HCT116 (cell line): ENCODE results near the gene PRMT5. TPM values are rescaled to one million over a fixed set of nuclear protein-coding genes. Genes with fewer than 3 reads are reported as not detected.

Source experiments
- ATAC-seq: fragments of 200-7000 bp; cut with Tn5 transposase; 2 replicates; pipeline ENCODE4 v1.9.1; 2020; ENCODE audit warnings: mild to moderate bottlenecking, moderate library complexity
- BruUV-seq: library from RNA; stranded (reverse); fragments of 400-500 nt; replicated peaks from 2 replicates; lab custom pipeline; 2021; lab: Mats Ljungman, UMichigan
- CTCF ChIA-PET: fragments of 300-600 bp; sonication (Branson Sonifier 250); formaldehyde crosslinking; loops from one replicate; lab custom pipeline; 2021; ENCODE audit warnings: antibody characterized with exemption; lab: Charles Lee
- POLR2A ChIA-PET: fragments of 300-600, 350-600 bp; sonication (Branson Sonifier 250); formaldehyde crosslinking; loops from one replicate; lab custom pipeline; 2021; ENCODE audit warnings: antibody characterized with exemption; lab: Charles Lee
- RAD21 ChIA-PET, 2 experiments: fragments of 300-600 bp; sonication (Branson Sonifier 250); formaldehyde crosslinking; loops; one replicate each; lab custom pipeline; 2023; ENCODE audit warnings: low total read pairs in 2 of 2; ENCODE audit not compliant: uncharacterized antibody in 2 of 2, unreplicated experiment in 2 of 2, low non-redundant PET in 1 of 2; lab: Charles Lee
- DNase-seq: peaks from one replicate; pipeline ENCODE4 v3.0.0-alpha.2; 2010; ENCODE audit warnings: low read depth, low spot score
- H2AFZ ChIP-seq: fragments of 200-600 bp; shearing (Covaris generic), sonication (generic); 2 replicates; pipeline ENCODE4 v1.6.1; 2017; ENCODE audit warnings: low read depth, mixed run types, mixed read lengths, antibody characterized with exemption, low read length; ENCODE audit not compliant: poor library complexity, severe bottlenecking
- H3K27ac ChIP-seq: 2 replicates; pipeline ENCODE4 v1.5.1; 2012; ENCODE audit warnings: low read depth, low read length
- H3K27me3 ChIP-seq: fragments of 200-600 bp; sonication (generic); 2 replicates; pipeline ENCODE4 v1.6.1; 2016; ENCODE audit warnings: mixed run types, low read length, mixed read lengths; ENCODE audit not compliant: insufficient read depth
- H3K36me3 ChIP-seq, 2 experiments: fragments of 200-500 bp in 1 of 2; fragments of 200-600 bp in 1 of 2; sonication (Bioruptor generic) in 1 of 2; sonication (generic) in 1 of 2; 2 replicates each; pipeline versions ENCODE4 v1.5.1 to v1.6.1; 2014 to 2016; ENCODE audit warnings: low read length in 2 of 2, inconsistent platforms in 1 of 2, mixed read lengths in 1 of 2, mixed run types in 1 of 2; ENCODE audit not compliant: insufficient read depth in 2 of 2, control insufficient read depth in 1 of 2
- H3K4me1 ChIP-seq, 2 experiments: fragments of 200-600 bp in 1 of 2; sonication (generic) in 1 of 2; 2 replicates each; pipeline versions ENCODE4 v1.5.1 to v1.6.1; 2012 to 2017; ENCODE audit warnings: low read length in 2 of 2, inconsistent platforms in 1 of 2, mild to moderate bottlenecking in 1 of 2, mixed read lengths in 1 of 2, mixed run types in 1 of 2, moderate library complexity in 1 of 2; ENCODE audit not compliant: insufficient read depth in 2 of 2, control insufficient read depth in 1 of 2
- H3K4me2 ChIP-seq: fragments of 200-600 bp; sonication (generic); 2 replicates; pipeline ENCODE4 v1.6.1; 2017; ENCODE audit warnings: mixed run types, low read length, mixed read lengths
- H3K4me3 ChIP-seq, 2 experiments: fragments of 200-600 bp in 1 of 2; sonication (generic) in 1 of 2; replicated peaks in 1 of 2; 2 replicates each; pipeline ENCODE4 v1.5.1; 2011 to 2016; ENCODE audit warnings: low read length in 2 of 2, control low read depth in 1 of 2, low read depth in 1 of 2, mild to moderate bottlenecking in 1 of 2, mixed read lengths in 1 of 2, mixed run types in 1 of 2
- H3K79me2 ChIP-seq: fragments of 200-600 bp; sonication (generic); 2 replicates; pipeline ENCODE4 v1.6.1; 2017; ENCODE audit warnings: mild to moderate bottlenecking, mixed run types, low read length, moderate library complexity, mixed read lengths; ENCODE audit not compliant: insufficient read depth
- H3K9ac ChIP-seq: fragments of 200-600 bp; sonication (generic); 2 replicates; pipeline ENCODE4 v1.6.1; 2016; ENCODE audit warnings: low read length, mixed read lengths
- H3K9me2 ChIP-seq: fragments of 200-600 bp; sonication (generic), shearing (Covaris generic); 2 replicates; pipeline ENCODE4 v1.6.1; 2017; ENCODE audit warnings: mixed run types, mild to moderate bottlenecking, moderate library complexity; ENCODE audit not compliant: insufficient read depth
- H3K9me3 ChIP-seq, 2 experiments: fragments of 200-500 bp in 1 of 2; fragments of 200-600 bp in 1 of 2; sonication (Bioruptor generic) in 1 of 2; sonication (generic) in 1 of 2; 2 replicates each; pipeline ENCODE4 v1.6.1; 2014 to 2017; ENCODE audit warnings: low read length in 2 of 2, mixed read lengths in 2 of 2, inconsistent platforms in 1 of 2, low read depth in 1 of 2, mild to moderate bottlenecking in 1 of 2, mixed run types in 1 of 2, moderate library complexity in 1 of 2; ENCODE audit not compliant: control insufficient read depth in 1 of 2, insufficient read depth in 1 of 2
- H4K20me1 ChIP-seq: fragments of 200-600 bp; sonication (generic), shearing (Covaris generic); 2 replicates; pipeline ENCODE4 v1.6.1; 2017; ENCODE audit warnings: mixed run types, mild to moderate bottlenecking, moderate library complexity; ENCODE audit not compliant: insufficient read depth
- CBX3 ChIP-seq: IDR thresholded peaks from 2 replicates; pipeline ENCODE4 v1.6.1; 2012; ENCODE audit warnings: low read depth
- EGR1 ChIP-seq: IDR thresholded peaks from 2 replicates; pipeline ENCODE4 v1.6.1; 2012; ENCODE audit warnings: low read depth
- ELF1 ChIP-seq: IDR thresholded peaks from 2 replicates; pipeline ENCODE4 v1.6.1; 2012; ENCODE audit warnings: low read depth, borderline replicate concordance
- EZH2 ChIP-seq: fragments of 200-600 bp; sonication (generic); IDR thresholded peaks from 2 replicates; pipeline ENCODE4 v1.6.1; 2017; ENCODE audit warnings: antibody characterized with exemption, mixed run types
- EZH2phosphoT487 ChIP-seq: fragments of 200-600 bp; IDR thresholded peaks from 2 replicates; pipeline ENCODE4 v1.6.1; 2018; ENCODE audit warnings: antibody characterized with exemption, borderline replicate concordance
- POLR2A ChIP-seq: IDR thresholded peaks from 2 replicates; pipeline ENCODE4 v1.7.0; 2011; ENCODE audit warnings: borderline replicate concordance; ENCODE audit not compliant: insufficient read depth, insufficient read length; ENCODE audit errors: extremely low read depth
- POLR2AphosphoS5 ChIP-seq: IDR thresholded peaks from 2 replicates; pipeline ENCODE4 v1.6.1; 2011; ENCODE audit warnings: mild to moderate bottlenecking, low read depth, low read length, moderate library complexity
- RAD21 ChIP-seq: IDR thresholded peaks from 2 replicates; pipeline ENCODE4 v1.6.1; 2012; ENCODE audit warnings: low read depth, mild to moderate bottlenecking
- SIN3A ChIP-seq: IDR thresholded peaks from 2 replicates; pipeline ENCODE4 v1.6.1; 2012; ENCODE audit warnings: low read depth
- SP1 ChIP-seq: IDR thresholded peaks from 2 replicates; pipeline ENCODE4 v1.6.1; 2012; ENCODE audit warnings: low read depth
- TCF7L2 ChIP-seq: IDR thresholded peaks from 2 replicates; pipeline ENCODE4 v1.7.0; 2011; ENCODE audit warnings: borderline replicate concordance, inconsistent platforms; ENCODE audit not compliant: insufficient read depth, insufficient read length; ENCODE audit errors: extremely low read depth
- intact Hi-C: fragments of 100-400 bp; cut with micrococcal nuclease; formaldehyde crosslinking; loops from 2 replicates; pipeline ENCODE4 v1.10.0; 2022
- total RNA-seq: library from RNA; stranded (reverse); gene quantifications from one replicate; pipeline ENCODE4 v1.2.1, GENCODE V29; 2021; ENCODE audit not compliant: unreplicated experiment
- TF ChIP-seq, protein P1 (sequence below): IDR thresholded peaks from 2 replicates; pipeline ENCODE4 v1.6.1; 2012
- TF ChIP-seq, protein P2 (sequence below), 3 experiments: fragments of 200-600 bp in 1 of 3; sonication (generic) in 1 of 3; IDR thresholded peaks in 2 of 3; conservative IDR thresholded peaks in 1 of 3; 2 replicates each; pipeline ENCODE4 v1.5.1; 2012 to 2017; ENCODE audit warnings: low read depth in 2 of 3, low read length in 2 of 3, antibody characterized with exemption in 1 of 3, borderline replicate concordance in 1 of 3, control low read depth in 1 of 3, mild to moderate bottlenecking in 1 of 3, mixed read lengths in 1 of 3, mixed run types in 1 of 3, moderate library complexity in 1 of 3; ENCODE audit not compliant: insufficient read depth in 1 of 3
- TF ChIP-seq, protein P3 (sequence below): IDR thresholded peaks from 2 replicates; pipeline ENCODE4 v1.6.1; 2011; ENCODE audit warnings: mild to moderate bottlenecking, low read length, moderate library complexity; ENCODE audit not compliant: insufficient replicate concordance; ENCODE audit errors: extremely low read depth
- TF ChIP-seq, protein P4 (sequence below): IDR thresholded peaks from 2 replicates; pipeline ENCODE4 v1.6.1; 2012

The PRMT5 gene
- total RNA-seq, 1 experiment from 2014 or later, result 186 TPM

DNA sequence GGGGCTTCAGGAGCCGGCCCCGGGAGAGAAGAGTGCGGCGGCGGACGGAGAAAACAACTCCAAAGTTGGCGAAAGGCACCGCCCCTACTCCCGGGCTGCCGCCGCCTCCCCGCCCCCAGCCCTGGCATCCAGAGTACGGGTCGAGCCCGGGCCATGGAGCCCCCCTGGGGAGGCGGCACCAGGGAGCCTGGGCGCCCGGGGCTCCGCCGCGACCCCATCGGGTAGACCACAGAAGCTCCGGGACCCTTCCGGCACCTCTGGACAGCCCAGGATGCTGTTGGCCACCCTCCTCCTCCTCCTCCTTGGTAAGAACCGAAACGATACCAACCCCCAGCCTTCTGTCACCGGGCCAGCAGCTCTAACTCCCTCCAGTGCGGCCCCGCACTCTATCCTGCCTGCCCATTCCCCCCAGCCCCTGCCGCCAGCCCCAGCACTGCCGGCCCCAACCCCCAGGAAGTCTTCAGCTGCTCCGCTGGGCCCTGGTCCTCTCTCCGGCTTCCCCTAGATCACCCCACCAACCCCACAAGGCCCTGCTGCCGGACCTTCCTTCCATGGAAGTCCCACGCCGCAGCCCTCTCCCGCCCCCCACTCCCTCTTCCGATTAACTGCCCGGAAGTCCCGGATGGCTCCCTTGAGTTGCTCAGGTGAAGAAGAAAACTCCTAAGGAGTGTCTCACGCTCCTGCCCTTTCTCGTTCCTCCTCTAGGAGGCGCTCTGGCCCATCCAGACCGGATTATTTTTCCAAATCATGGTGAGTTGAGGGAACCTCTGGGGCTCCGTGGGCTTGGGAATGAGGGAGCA lies 56.9 kb downstream of the PRMT5 start (continued):
- TF ChIP-seq SIN3A, result no peak
- TF ChIP-seq, protein P1, sequence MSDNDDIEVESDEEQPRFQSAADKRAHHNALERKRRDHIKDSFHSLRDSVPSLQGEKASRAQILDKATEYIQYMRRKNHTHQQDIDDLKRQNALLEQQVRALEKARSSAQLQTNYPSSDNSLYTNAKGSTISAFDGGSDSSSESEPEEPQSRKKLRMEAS, result no peak
- no peak for TF ChIP-seq EZH2
- peak; percentile 52; the same call in 1 of the 2 replicates for TF ChIP-seq POLR2AphosphoS5
- no peak for TF ChIP-seq CBX3

DNA sequence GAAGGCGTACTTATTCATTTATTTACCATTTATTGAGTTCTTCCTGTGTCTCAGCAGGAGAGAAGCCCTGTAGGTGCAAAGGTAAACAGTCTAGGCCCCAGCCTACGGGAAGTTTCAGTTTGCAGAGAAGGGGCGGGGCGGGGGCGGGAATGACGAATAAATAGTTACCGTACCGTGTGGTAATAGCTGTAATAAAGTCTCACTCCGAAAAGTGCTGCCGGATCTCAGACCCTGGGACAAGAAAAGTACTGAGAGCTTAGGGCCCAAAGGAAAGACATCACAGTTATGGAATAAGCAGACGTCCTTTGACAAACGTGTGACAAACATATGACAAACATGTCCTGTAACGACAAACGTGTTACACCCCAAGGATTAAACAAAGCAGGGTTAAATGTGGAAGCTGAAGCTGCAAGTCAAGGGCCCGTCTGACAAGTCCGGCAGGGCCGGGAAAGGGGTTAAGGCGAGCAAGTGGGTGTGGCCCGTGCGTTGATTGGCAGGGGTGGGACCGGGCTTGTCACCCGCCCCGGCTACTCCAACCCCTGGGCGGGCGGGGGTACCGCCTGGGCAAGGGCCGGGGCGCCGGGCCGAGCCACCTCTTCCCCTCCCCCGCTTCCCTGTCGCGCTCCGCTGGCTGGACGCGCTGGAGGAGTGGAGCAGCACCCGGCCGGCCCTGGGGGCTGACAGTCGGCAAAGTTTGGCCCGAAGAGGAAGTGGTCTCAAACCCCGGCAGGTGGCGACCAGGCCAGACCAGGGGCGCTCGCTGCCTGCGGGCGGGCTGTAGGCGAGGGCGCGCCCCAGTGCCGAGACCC lies 57.7 kb downstream of the PRMT5 start, which contains the start of gene LRP10:
LRP10 (plus strand) TSS at position 517 of the 809 bp plus-strand sequence. CDS start 564 bp downstream, outside the sequence.
- H3K9ac ChIP-seq, result peak within 1 kb of the TSS; percentile 78
- peaks cover 14 to 28% of the 10 kb centered on the region in 2 experiments for H3K4me1 ChIP-seq
- peak within 1 kb of the TSS; percentile 71 to 89 for H3K4me3 ChIP-seq
- no peaks in the 10 kb centered on the region for H3K9me3 ChIP-seq
- H3K36me3 ChIP-seq, result peaks cover 3% of the 10 kb centered on the region in 2 experiments; a peak in 1 of 4 replicates
- intact Hi-C loops, result loop anchor here (1.0 to 5.0 kb wide), 3 partner anchors 15 to 46 kb away; partner anchors contain the start of gene RBM23
- ChIA-PET RAD21 (interaction anchor here (0.8 to 1.2 kb wide), 2 partner anchors 19 to 29 kb away, joined by 3 to 5 read pairs; no protein-coding TSS in a partner anchor), CTCF (interaction anchor here (0.8 to 3.8 kb wide), 11 partner anchors 9 to 314 kb away, joined by 3 to 51 read pairs (median 5); partner anchors contain the start of gene REM2), POLR2A (interaction anchor here (0.6 to 3.0 kb wide), 6 partner anchors 10 to 220 kb away, joined by 3 to 24 read pairs (median 4); partner anchors contain the start of genes RBM23 and REM2)
- peak within 1 kb of the TSS; percentile 2 for H2AFZ ChIP-seq
- H3K79me2 ChIP-seq, result no peaks in the 10 kb centered on the region
- H3K27me3 ChIP-seq, result no peaks in the 10 kb centered on the region
- peak; percentile 85 for DNase-seq
- no TSS peak for BruUV-seq
- no peaks in the 10 kb centered on the region for H3K9me2 ChIP-seq
- peak; percentile 86 for ATAC-seq
- peak within 1 kb of the TSS; percentile 82 for H3K4me2 ChIP-seq
- H3K27ac ChIP-seq, result peak within 1 kb of the TSS; percentile 98
- no peaks in the 10 kb centered on the region for H4K20me1 ChIP-seq
- TF ChIP-seq EGR1 (peak; percentile 66), POLR2A (peak; percentile 42), RAD21 (no peak), ELF1 (no peak; the same call in 1 of the 2 replicates), POLR2AphosphoS5 (peak; percentile 68; the same call in 1 of the 2 replicates), EZH2 (no peak), SP1 (peak; percentile 61), SIN3A (no peak; the same call in 1 of the 2 replicates), TCF7L2 (no peak), EZH2phosphoT487 (no peak)
- TF ChIP-seq, protein P2, sequence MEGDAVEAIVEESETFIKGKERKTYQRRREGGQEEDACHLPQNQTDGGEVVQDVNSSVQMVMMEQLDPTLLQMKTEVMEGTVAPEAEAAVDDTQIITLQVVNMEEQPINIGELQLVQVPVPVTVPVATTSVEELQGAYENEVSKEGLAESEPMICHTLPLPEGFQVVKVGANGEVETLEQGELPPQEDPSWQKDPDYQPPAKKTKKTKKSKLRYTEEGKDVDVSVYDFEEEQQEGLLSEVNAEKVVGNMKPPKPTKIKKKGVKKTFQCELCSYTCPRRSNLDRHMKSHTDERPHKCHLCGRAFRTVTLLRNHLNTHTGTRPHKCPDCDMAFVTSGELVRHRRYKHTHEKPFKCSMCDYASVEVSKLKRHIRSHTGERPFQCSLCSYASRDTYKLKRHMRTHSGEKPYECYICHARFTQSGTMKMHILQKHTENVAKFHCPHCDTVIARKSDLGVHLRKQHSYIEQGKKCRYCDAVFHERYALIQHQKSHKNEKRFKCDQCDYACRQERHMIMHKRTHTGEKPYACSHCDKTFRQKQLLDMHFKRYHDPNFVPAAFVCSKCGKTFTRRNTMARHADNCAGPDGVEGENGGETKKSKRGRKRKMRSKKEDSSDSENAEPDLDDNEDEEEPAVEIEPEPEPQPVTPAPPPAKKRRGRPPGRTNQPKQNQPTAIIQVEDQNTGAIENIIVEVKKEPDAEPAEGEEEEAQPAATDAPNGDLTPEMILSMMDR (IDR thresholded peaks at IDR 0.05 in 2 of 3, conservative IDR thresholded peaks at IDR 0.05 in 1 of 3; ENCODE audit: borderline replicate concordance in 1 of 3, insufficient read depth in 1 of 3, low read depth in 2 of 3, low read length in 2 of 3), result no peak
- TF ChIP-seq, protein P3, sequence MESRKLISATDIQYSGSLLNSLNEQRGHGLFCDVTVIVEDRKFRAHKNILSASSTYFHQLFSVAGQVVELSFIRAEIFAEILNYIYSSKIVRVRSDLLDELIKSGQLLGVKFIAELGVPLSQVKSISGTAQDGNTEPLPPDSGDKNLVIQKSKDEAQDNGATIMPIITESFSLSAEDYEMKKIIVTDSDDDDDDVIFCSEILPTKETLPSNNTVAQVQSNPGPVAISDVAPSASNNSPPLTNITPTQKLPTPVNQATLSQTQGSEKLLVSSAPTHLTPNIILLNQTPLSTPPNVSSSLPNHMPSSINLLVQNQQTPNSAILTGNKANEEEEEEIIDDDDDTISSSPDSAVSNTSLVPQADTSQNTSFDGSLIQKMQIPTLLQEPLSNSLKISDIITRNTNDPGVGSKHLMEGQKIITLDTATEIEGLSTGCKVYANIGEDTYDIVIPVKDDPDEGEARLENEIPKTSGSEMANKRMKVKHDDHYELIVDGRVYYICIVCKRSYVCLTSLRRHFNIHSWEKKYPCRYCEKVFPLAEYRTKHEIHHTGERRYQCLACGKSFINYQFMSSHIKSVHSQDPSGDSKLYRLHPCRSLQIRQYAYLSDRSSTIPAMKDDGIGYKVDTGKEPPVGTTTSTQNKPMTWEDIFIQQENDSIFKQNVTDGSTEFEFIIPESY, result no peak
- TF ChIP-seq, protein P1, result no peak; the same call in 1 of the 2 replicates
- TF ChIP-seq, protein P4, sequence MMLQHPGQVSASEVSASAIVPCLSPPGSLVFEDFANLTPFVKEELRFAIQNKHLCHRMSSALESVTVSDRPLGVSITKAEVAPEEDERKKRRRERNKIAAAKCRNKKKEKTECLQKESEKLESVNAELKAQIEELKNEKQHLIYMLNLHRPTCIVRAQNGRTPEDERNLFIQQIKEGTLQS, result no peak
